HCT116 (cell line): ENCODE data around the gene ETNK2.

Experiments
- CBX3 ChIP-seq: IDR thresholded peaks from 2 replicates; pipeline ENCODE4 v1.6.1; 2012; ENCODE audit warnings: low read depth
- ELF1 ChIP-seq: IDR thresholded peaks from 2 replicates; pipeline ENCODE4 v1.6.1; 2012; ENCODE audit warnings: low read depth, borderline replicate concordance
- EZH2 ChIP-seq: fragments of 200-600 bp; sonication (generic); IDR thresholded peaks from 2 replicates; pipeline ENCODE4 v1.6.1; 2017; ENCODE audit warnings: antibody characterized with exemption, mixed run types
- JUND ChIP-seq: IDR thresholded peaks from 2 replicates; pipeline ENCODE4 v1.6.1; 2012
- POLR2A ChIP-seq: IDR thresholded peaks from 2 replicates; pipeline ENCODE4 v1.7.0; 2011; ENCODE audit warnings: borderline replicate concordance; ENCODE audit not compliant: insufficient read depth, insufficient read length; ENCODE audit errors: extremely low read depth
- POLR2AphosphoS5 ChIP-seq: IDR thresholded peaks from 2 replicates; pipeline ENCODE4 v1.6.1; 2011; ENCODE audit warnings: mild to moderate bottlenecking, low read depth, low read length, moderate library complexity
- YY1 ChIP-seq: IDR thresholded peaks from 2 replicates; pipeline ENCODE4 v1.6.1; 2011; ENCODE audit warnings: low read length, low read depth, moderate library complexity, mild to moderate bottlenecking; ENCODE audit not compliant: insufficient replicate concordance; ENCODE audit errors: extremely low read depth
- ZNF274 ChIP-seq: fragments of 200-500 bp; sonication (Bioruptor generic); IDR thresholded peaks from 2 replicates; pipeline ENCODE4 v1.6.1; 2014; ENCODE audit warnings: mild to moderate bottlenecking, low read depth, low read length, inconsistent platforms
- TF ChIP-seq, protein P1 (sequence below), 3 experiments: fragments of 200-600 bp in 1 of 3; sonication (generic) in 1 of 3; IDR thresholded peaks in 2 of 3; conservative IDR thresholded peaks in 1 of 3; 2 replicates each; pipeline ENCODE4 v1.5.1; 2012 to 2017; ENCODE audit warnings: low read depth in 2 of 3, low read length in 2 of 3, antibody characterized with exemption in 1 of 3, borderline replicate concordance in 1 of 3, control low read depth in 1 of 3, mild to moderate bottlenecking in 1 of 3, mixed read lengths in 1 of 3, mixed run types in 1 of 3, moderate library complexity in 1 of 3; ENCODE audit not compliant: insufficient read depth in 1 of 3
- TF ChIP-seq, protein P2 (sequence below): IDR thresholded peaks from 2 replicates; pipeline ENCODE4 v1.6.1; 2012

DNA sequence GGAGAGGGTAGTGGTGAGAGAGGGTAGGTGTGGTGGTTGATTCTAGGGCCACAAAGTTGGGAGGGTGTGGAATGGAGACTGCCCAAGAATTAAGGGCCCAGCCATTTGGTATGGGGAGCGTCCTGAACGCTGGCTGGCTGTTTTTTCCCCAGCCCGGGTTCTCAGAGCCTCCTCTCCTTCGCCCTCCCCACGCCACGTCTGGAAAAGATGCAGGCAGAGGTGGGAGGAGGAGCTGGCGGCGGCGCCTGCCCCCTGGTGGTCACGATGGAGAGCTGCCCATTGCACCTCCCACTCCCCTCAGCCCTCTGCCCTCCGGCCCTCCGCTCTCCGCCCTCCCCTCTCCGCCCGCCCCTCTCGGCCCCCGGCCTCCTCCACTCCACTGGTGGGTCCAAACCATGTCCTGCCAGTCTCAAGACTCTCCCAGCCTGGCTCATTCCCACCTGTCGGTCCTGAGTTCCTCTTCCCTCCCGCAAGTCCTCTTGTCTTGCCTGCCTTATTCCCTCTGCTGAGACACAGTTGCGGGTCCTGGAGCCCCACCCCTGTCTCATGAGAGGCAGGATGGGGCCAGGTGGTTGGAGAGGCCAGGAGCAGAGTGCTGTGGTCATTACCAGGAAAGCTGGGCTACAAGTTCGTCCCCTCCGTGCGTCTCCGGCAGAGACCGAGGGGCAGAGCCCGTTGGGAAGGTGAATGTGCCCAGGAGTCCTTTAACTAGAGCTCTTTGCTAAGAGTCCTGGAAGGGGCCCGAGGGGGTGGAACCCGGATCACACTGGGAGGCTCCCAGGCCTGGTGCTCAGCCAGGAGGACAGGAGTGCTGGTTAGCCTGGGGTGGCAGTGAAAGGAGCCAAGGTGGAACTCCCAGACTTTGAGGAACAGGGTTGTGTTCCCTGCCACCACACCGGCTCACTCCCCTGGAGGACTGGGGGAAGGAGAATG lies 22.6 kb downstream of the ETNK2 start:
- TF ChIP-seq, protein P1, sequence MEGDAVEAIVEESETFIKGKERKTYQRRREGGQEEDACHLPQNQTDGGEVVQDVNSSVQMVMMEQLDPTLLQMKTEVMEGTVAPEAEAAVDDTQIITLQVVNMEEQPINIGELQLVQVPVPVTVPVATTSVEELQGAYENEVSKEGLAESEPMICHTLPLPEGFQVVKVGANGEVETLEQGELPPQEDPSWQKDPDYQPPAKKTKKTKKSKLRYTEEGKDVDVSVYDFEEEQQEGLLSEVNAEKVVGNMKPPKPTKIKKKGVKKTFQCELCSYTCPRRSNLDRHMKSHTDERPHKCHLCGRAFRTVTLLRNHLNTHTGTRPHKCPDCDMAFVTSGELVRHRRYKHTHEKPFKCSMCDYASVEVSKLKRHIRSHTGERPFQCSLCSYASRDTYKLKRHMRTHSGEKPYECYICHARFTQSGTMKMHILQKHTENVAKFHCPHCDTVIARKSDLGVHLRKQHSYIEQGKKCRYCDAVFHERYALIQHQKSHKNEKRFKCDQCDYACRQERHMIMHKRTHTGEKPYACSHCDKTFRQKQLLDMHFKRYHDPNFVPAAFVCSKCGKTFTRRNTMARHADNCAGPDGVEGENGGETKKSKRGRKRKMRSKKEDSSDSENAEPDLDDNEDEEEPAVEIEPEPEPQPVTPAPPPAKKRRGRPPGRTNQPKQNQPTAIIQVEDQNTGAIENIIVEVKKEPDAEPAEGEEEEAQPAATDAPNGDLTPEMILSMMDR (IDR thresholded peaks at IDR 0.05 in 2 of 3, conservative IDR thresholded peaks at IDR 0.05 in 1 of 3; ENCODE audit: borderline replicate concordance in 1 of 3, insufficient read depth in 1 of 3, low read depth in 2 of 3, low read length in 2 of 3): peak; percentile 63 to 86 (median 81)
- no peak for TF ChIP-seq POLR2A
- TF ChIP-seq EZH2: no peak
- TF ChIP-seq CBX3: no peak
- no peak for TF ChIP-seq ZNF274
- TF ChIP-seq POLR2AphosphoS5: peak; percentile 39; the same call in 1 of the 2 replicates
- no peak for TF ChIP-seq ELF1
- TF ChIP-seq, protein P2, sequence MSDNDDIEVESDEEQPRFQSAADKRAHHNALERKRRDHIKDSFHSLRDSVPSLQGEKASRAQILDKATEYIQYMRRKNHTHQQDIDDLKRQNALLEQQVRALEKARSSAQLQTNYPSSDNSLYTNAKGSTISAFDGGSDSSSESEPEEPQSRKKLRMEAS: no peak
- TF ChIP-seq JUND: no peak
- no peak for TF ChIP-seq YY1
